ENCODE results near the gene CBFA2T2.
"Not testable (repeated sequence)": the region's sequence is repeated elsewhere in the genome, so short reads cannot be mapped to it uniquely, and the experiment has no call there.

Gene CBFA2T2

GRCh38 chr20:33503564-33503963, 13.7 kb downstream of the CBFA2T2 start:
- DNase-seq (ENCODE audit: low read depth in 3 of 3, low spot score in 1 of 3), result no peak

DNA sequence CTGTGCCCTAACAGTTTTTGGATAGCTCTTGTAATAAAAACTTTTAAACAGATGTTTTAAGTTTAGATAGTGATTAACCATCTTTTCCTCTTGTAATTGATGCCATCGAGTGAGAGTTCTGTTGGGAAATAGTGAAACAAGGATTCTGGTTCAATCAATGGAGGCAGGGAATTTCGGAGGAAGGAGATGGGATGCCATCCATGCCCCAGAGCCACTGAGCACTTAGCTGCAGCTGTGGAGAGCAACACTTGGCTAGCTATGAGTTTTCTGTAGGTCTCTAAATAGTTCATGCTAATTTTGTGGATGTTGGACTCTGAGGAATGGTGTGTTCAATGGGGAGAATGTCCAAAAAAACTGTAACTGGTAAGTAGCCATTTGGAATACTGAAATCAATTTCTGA, 16.7 kb downstream of the CBFA2T2 start:
- no peak for DNase-seq (ENCODE audit: low read depth in 3 of 3, low spot score in 1 of 3)

DNA sequence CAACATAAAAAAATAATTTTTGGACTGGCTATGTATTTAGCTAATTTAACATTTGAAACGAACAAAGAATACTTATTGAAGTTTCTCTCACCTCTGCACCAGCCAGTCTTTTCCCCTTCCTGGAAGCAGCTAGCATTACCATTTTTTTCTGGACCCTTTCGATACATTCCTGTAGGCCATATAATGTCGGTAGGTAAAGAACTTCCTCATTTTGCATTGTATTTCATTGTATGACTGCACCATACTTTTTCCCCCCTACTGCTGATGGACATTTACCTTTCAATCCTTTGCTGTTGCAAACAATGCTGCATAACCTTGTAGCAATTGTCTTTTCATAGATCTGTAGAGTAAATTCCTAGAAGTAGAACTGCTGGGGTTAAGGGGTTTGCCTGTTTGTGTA, 17.6 kb downstream of the CBFA2T2 start:
- DNase-seq (ENCODE audit: low read depth in 3 of 3, low spot score in 1 of 3), result no peak

DNA sequence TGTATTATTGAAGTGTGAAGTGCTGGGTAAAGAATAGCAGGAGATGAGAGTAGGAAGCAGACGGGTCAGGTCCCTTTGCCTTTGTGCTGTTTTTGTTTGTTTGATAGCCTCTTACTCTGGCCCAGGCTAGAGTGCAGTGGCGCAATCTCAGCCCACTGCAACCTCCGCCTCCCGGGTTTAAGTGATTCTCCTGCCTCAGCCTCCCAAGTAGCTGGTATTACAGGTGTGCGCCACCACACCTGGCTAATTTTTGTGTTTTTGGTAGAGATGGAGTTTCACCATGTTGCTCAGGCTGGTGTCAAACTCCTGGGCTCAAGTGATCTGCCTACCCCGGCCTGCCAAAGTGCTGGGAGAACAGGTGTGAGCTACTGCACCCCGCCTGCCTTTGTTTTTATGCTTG, 18.1 kb downstream of the CBFA2T2 start:
- not testable (repeated sequence) for DNase-seq (ENCODE audit: low read depth in 3 of 3, low spot score in 1 of 3)

- not testable (repeated sequence) for DNase-seq (ENCODE audit: low read depth in 3 of 3, low spot score in 1 of 3)
These were observed 19.2 kb downstream of the CBFA2T2 start for GRCh38 chr20:33509057-33509456.

GRCh38 chr20:33511876-33512275, 22.0 kb downstream of the CBFA2T2 start:
- not testable (repeated sequence) for DNase-seq (ENCODE audit: low read depth in 3 of 3, low spot score in 1 of 3)

DNA sequence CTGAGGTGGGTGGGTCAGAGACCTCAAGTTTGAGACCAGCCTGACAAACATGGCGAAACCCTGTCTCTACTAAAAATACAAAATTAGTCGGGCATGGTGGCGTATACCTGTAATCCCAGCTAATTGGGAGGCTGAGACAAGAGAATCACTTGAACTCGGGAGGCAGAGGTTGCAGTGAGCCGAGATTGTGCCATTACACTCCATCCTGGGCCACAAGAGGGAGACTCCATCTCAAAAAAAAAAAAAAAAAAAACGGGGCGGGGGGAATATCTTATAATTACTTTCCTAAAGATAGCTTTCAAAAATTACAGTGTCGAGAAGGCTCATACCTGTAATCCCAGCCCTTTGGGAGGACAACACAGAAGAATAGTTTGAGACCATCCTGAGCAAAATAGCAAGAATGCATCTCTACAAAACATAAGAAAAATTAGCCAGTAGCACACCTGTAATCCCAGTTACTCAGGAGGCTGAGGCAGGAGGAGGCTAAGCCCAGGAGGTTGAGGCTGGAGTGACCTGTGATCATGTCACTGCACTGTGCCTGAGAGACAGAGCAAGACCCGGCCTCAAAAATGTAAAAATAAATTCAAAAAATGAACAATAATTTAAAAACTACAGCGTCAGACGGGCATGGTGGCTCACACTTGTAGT, 25.8 kb downstream of the CBFA2T2 start:
- no peak for DNase-seq (ENCODE audit: low read depth in 3 of 3, low spot score in 1 of 3)

DNA sequence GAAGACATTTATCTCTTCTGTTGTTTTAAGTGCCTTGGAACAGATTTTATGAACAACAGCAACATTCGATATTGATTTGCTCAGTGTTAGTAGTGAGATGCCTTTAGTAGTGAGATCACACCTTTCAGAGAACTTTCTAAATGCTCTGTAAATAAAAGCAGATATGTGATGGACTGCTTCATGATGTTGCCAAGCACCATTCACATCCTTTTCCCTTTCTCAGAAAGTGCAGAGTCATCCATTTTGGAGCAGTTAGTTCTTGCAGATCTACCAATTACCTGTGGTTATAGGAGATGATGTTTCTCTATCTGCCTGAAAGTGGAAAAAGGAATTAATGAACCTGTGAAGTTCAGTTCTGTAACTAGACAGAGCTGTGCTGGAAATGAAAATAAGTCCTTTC, 27.0 kb downstream of the CBFA2T2 start:
- DNase-seq (ENCODE audit: low read depth in 3 of 3, low spot score in 1 of 3), result no peak

DNA sequence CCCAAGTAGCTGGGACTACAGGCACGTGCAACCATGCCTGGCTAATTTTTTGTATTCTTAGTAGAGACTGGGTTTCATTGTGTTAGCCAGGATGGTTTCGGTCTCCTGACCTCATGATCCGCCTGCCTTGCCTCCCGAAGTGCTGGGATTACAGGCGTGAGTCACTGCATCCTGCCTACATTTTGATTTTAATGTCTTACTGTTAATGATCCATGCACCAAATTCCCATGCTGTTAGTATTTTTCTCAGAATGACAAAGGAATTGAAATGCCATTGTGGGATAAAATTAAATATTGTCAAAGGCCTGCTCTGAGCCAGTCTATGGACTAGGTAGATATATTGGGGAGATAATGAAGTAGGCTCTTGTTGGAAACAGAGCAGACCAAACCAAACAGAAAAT, 28.2 kb downstream of the CBFA2T2 start:
- no peak for DNase-seq (ENCODE audit: low read depth in 3 of 3, low spot score in 1 of 3)

GRCh38 chr20:33521461-33521860, 31.6 kb downstream of the CBFA2T2 start:
- DNase-seq (ENCODE audit: low read depth in 3 of 3, low spot score in 1 of 3), result no peak

- DNase-seq (ENCODE audit: low read depth in 3 of 3, low spot score in 1 of 3), result no peak
These were observed 32.4 kb downstream of the CBFA2T2 start for GRCh38 chr20:33522256-33522820.

DNA sequence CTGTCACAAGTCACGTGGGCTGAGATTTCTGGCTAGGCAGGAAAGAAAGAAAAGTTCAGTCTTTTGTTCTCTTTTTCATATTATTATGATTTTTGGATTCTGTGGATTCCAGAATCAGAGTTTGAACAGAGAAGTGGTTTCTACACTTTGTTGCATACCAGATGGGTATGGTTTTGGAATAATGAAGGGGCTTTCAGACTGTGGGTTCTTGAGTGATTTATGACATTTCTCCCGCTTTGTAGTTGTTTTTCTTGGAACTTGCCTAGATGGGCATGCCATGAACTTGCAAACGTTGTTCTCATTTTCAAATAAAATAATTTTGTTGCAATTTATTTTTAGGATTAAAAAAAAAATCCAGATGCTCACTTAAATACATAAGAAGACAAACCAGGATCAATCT, 34.4 kb downstream of the CBFA2T2 start:
- DNase-seq (ENCODE audit: low read depth in 3 of 3, low spot score in 1 of 3), result no peak

DNA sequence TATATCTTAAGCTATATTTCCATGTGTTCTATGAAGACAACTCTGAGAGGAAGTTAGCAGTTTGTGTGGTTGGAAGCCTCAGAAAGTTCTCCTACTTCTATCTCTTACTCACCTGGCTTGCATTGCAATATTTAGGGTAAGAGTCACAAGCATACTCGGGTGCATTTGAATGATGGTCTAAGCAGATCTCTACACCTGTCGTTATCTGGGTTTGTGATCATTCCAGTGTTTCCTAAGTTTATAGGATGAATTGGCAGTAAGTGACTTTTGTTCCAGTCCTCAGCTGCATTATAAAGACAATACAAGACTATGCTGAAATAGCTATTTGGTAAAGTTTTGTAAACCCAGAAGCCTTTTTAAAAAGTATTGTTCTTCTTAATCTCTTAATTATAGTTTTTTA, 36.9 kb downstream of the CBFA2T2 start:
- no peak for DNase-seq (ENCODE audit: low read depth in 3 of 3, low spot score in 1 of 3)

DNA sequence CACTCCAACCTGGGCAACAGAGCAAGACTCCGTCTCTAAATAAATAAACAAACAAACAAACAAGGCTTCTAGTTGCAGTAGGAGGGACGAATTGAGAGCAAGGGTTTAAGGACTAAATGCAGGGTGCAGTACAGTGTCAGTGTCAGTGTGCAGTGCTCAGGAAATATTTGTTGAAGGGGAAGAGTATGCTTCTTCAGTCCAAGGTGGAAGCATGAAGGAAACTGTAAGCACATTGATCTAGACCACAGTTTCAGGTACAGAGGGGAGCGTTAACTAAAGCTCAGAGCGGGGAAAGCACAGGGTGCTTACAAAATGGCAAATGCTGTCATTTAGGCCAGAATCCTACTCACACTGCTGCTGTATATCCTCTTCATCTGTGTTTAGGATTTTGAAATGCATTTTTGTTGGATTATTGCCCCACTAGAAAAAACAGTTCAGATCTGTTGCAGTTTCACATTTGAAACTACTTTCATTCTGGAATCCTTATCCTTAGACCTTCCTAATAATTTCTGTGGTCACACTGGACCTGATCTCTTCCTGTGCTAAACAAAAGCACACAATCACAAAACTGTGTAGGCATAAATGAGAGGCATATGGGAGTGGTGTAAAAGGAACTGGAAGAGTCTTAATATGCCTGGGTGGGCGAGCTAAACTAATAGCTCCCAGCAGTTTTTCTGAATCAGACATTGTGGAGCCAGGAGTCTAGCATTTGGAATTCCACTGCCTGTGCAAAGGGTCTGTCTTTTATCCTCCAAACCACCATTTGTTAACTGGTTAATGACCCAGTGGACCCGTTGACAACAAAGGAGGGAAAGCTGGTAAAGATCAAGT, 41.4 kb downstream of the CBFA2T2 start:
- DNase-seq (ENCODE audit: low read depth in 3 of 3, low spot score in 1 of 3), result no peak

DNA sequence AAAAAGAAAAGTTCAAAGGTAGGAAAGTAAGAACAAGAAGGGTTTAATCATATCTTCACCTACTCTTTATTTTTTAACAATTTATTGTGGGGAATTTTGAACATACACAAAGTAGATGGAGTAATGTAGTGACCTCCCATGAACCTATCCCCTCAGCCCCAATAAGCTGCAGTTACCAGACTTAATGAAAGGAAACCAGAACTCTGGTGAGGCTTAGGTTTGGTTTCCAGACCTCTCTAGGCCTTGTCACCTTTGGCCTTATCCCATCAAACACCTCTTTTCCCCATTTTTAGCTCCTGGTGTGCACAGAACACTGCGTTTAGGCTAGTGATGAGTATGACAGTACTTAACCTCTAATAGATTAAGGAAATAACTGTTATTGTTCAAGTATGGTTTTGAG, 42.0 kb downstream of the CBFA2T2 start:
- DNase-seq (ENCODE audit: low read depth in 3 of 3, low spot score in 1 of 3), result no peak

GRCh38 chr20:33532753-33533459, 43.0 kb downstream of the CBFA2T2 start:
- no peak for DNase-seq (ENCODE audit: low read depth in 3 of 3, low spot score in 1 of 3)

DNA sequence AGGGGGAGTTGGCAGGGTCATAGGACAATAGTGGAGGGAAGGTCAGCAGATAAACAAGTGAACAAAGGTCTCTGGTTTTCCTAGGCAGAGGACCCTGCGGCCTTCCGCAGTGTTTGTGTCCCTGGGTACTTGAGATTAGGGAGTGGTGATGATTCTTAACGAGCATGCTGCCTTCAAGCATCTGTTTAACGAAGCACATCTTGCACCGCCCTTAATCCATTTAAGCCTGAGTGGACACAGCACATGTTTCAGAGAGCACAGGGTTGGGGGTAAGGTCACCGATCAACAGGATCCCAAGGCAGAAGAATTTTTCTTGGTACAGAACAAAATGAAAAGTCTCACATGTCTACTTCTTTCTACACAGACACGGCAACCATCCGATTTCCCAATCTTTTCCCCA, 45.8 kb downstream of the CBFA2T2 start:
- DNase-seq (ENCODE audit: low read depth in 3 of 3, low spot score in 1 of 3), result not testable (repeated sequence)

DNA sequence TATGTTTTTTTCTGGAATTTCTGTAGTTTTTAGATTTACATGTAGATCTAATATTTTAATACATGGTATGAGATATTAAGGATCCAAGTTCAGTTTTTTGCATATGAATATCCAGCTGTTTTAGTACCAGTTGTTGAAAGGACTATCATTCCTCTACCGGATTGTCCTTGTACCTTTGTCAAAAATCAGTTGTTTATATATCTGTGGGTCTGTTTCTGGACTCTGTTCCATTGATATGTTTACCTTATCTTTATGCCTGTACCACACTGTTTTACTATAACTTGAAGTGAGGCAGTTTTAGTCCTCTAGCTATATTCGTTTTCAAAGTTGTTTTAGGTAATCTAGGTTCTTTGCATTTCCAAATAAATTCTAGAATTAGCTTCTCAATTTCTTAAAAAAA, 47.7 kb downstream of the CBFA2T2 start:
- DNase-seq (ENCODE audit: low read depth in 3 of 3, low spot score in 1 of 3), result no peak

GRCh38 chr20:33539129-33539528, 49.2 kb downstream of the CBFA2T2 start:
- no peak for DNase-seq (ENCODE audit: low read depth in 3 of 3, low spot score in 1 of 3)

DNA sequence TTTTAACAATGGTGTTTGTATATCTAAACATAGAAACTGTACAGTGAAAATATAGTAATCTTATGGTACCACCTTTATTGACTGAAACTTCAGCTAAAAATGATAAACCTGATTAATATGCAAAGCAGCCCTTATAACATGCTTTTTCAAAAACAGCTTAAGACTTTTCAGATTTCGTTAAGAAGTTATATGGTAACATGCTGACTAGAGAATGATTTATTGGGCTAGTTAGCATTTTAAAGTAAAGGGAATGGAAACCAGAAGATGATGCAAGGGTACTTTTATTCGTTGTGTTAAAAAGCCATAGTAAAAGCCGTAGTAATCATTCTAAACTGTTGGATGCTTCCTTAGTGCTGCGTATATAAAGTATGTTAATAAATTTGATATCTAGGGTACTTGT, 50.5 kb downstream of the CBFA2T2 start:
- no peak for DNase-seq (ENCODE audit: low read depth in 3 of 3, low spot score in 1 of 3)

- no peak for DNase-seq (ENCODE audit: low read depth in 3 of 3, low spot score in 1 of 3)
These were observed 51.2 kb downstream of the CBFA2T2 start for GRCh38 chr20:33541074-33541473.

DNA sequence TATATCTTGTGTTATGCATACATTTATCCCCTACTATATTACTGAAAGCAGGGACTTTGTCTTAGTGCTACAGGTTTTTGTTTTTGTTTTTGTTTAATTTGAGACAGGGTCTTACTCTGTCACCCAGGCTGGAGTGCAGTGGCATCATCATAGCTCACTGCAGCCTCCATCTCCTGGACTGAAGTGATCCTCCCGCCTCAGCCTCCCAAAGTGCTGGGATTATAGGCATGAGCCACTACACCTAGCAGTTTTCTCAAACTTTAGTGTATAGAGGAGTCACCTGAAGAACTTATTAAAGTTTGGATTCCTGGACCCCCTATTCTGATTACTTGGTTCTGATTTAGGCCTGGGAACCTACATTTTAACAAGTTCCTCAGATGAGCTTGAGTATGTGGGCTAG, 51.9 kb downstream of the CBFA2T2 start:
- DNase-seq (ENCODE audit: low read depth in 3 of 3, low spot score in 1 of 3), result no peak

Data from stimulated activated CD4-positive, alpha-beta T cell treated with anti-CD3 and anti-CD28 coated beads, TNF-alpha, amount 100 ng/mL, for 1 hour (primary cell).